ENCODE data around the gene NXPH4. TPM values are rescaled to one million over a fixed set of nuclear protein-coding genes. Genes with fewer than 3 reads are reported as not detected.

NXPH4 gene
- total RNA-seq, 4 donors from 2014 or later = not detected

DNA sequence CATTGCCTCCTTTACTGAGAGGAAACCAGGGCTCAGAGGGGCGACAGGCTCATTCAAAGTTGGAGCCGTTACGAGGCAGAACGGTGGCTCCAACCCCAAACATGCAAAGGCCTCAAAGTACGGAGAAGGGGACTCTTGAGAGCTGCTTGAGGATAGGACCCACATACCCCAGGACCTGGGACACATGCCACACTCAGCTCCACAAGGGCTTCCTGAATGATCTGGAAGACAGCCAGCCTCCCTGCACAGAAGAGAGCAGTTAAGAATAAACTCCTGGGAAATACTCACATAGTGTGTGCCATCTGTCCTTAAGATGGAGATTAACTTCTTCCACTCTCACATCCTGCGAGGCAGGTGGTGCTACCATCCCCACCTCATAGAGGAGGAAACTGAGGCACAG is 26.6 kb upstream of the NXPH4 start:
- no peak overlapping the region for H3K27ac ChIP-seq
- no peak for TF ChIP-seq POLR2A (IDR thresholded peaks at IDR 0.05)
- TF ChIP-seq, protein P1, sequence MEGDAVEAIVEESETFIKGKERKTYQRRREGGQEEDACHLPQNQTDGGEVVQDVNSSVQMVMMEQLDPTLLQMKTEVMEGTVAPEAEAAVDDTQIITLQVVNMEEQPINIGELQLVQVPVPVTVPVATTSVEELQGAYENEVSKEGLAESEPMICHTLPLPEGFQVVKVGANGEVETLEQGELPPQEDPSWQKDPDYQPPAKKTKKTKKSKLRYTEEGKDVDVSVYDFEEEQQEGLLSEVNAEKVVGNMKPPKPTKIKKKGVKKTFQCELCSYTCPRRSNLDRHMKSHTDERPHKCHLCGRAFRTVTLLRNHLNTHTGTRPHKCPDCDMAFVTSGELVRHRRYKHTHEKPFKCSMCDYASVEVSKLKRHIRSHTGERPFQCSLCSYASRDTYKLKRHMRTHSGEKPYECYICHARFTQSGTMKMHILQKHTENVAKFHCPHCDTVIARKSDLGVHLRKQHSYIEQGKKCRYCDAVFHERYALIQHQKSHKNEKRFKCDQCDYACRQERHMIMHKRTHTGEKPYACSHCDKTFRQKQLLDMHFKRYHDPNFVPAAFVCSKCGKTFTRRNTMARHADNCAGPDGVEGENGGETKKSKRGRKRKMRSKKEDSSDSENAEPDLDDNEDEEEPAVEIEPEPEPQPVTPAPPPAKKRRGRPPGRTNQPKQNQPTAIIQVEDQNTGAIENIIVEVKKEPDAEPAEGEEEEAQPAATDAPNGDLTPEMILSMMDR (IDR thresholded peaks at IDR 0.05 in 4 of 5, conservative IDR thresholded peaks at IDR 0.05 in 1 of 5) = no peak
- no peak overlapping the region for H3K4me3 ChIP-seq
- DNase-seq (no peak), ATAC-seq (no peak)
- no peaks in the 10 kb centered on the region for H3K4me1 ChIP-seq
- no peaks in the 10 kb centered on the region for H3K27me3 ChIP-seq
- in situ Hi-C loops (cut with MboI; ENCODE audit: low sequenced_read_pairs in 4 of 4) (no loop called here), intact Hi-C loops (cut with DNase I; ENCODE audit: low total_unique reads) (no loop called here)
- no peaks in the 10 kb centered on the region for H3K36me3 ChIP-seq
- H3K9me3 ChIP-seq = no peaks in the 10 kb centered on the region

GRCh38 chr12:57190821-57191220 is 25.8 kb upstream of the NXPH4 start:
- Histone ChIP-seq H3K27me3 (no peaks in the 10 kb centered on the region), H3K4me3 (no peak overlapping the region), H3K9me3 (no peaks in the 10 kb centered on the region), H3K4me1 (no peaks in the 10 kb centered on the region), H3K36me3 (no peaks in the 10 kb centered on the region), H3K27ac (no peak overlapping the region)
- DNase-seq = no peak
- ATAC-seq = no peak
- intact Hi-C loops (cut with DNase I; ENCODE audit: low total_unique reads) (no loop called here), in situ Hi-C loops (cut with MboI; ENCODE audit: low sequenced_read_pairs in 4 of 4) (no loop called here)
- TF ChIP-seq POLR2A (IDR thresholded peaks at IDR 0.05) = no peak
- TF ChIP-seq, protein P1 (IDR thresholded peaks at IDR 0.05 in 4 of 5, conservative IDR thresholded peaks at IDR 0.05 in 1 of 5) = no peak

DNA sequence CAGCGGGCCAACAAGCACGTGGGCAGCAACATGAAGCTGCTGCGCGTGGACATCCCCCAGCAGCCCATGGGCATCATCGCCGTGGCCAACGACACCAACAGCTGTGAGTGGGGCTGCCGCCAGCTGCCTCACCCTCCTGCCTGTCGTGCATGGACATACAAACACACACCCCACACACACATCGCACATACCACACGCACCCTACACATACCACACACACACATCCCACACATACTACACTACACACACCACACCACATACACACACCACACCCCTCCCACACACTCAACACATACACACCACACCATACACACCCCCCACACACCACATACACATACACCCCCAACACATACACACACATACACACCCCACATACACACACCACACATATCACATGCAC is 25.2 kb upstream of the NXPH4 start:
- no peaks in the 10 kb centered on the region for H3K27me3 ChIP-seq
- intact Hi-C loops (cut with DNase I; ENCODE audit: low total_unique reads) (no loop called here), in situ Hi-C loops (cut with MboI; ENCODE audit: low sequenced_read_pairs in 4 of 4) (no loop called here)
- no peak for ATAC-seq
- H3K27ac ChIP-seq = no peak overlapping the region
- DNase-seq = no peak
- TF ChIP-seq POLR2A (IDR thresholded peaks at IDR 0.05) = no peak
- TF ChIP-seq, protein P1 (IDR thresholded peaks at IDR 0.05 in 4 of 5, conservative IDR thresholded peaks at IDR 0.05 in 1 of 5) = no peak
- H3K9me3 ChIP-seq = no peaks in the 10 kb centered on the region
- H3K4me3 ChIP-seq = no peak overlapping the region
- no peaks in the 10 kb centered on the region for H3K4me1 ChIP-seq
- no peaks in the 10 kb centered on the region for H3K36me3 ChIP-seq

DNA sequence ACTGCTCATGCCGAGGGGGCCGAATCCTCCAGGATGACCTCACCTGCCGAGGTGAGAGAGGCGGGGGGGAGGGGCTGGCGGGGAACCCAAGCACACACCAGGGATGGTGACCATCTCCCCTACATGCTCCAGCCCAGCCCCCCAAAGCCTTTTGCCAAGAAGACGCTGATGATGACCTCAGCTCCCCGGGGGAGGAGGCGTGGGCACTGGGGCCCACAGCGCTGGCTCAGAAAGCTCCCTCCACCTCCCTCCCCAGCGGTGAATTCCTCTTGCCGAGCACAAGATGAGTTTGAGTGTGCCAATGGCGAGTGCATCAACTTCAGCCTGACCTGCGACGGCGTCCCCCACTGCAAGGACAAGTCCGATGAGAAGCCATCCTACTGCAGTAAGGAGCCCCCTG is 23.7 kb upstream of the NXPH4 start:
- in situ Hi-C loops (cut with MboI; ENCODE audit: low sequenced_read_pairs in 4 of 4) = no loop called here
- H3K9me3 ChIP-seq = no peaks in the 10 kb centered on the region
- H3K4me3 ChIP-seq = no peak overlapping the region
- no peaks in the 10 kb centered on the region for H3K36me3 ChIP-seq
- intact Hi-C loops (cut with DNase I; ENCODE audit: low total_unique reads) = no loop called here
- DNase-seq (no peak), ATAC-seq (no peak)
- H3K4me1 ChIP-seq = no peaks in the 10 kb centered on the region
- H3K27ac ChIP-seq = no peak overlapping the region
- H3K27me3 ChIP-seq = no peaks in the 10 kb centered on the region
- TF ChIP-seq, protein P1 (IDR thresholded peaks at IDR 0.05 in 4 of 5, conservative IDR thresholded peaks at IDR 0.05 in 1 of 5) = no peak
- no peak for TF ChIP-seq POLR2A (IDR thresholded peaks at IDR 0.05)

DNA sequence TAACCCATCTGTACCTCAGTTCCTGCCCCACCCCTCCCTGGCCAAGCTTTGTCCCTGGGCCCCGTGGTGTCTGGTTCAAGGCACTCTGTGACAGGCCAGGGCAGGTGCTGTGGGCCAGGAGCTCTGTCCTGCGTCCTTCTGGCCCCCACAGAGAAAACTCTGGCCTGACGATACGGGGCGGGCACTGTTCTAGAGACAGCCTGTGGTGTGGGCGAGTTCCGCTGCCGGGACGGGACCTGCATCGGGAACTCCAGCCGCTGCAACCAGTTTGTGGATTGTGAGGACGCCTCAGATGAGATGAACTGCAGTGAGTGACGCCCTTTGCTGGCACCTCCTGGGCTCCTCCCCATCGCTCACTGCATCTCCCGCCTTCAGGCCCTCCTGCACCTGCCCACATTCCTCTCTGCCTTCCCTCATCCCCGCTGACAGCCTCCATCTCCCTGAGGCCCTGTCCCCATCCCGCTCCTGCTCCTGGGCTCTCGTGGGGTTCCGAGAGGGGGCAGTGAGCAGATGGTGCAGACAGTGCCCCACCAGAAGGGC is 22.8 kb upstream of the NXPH4 start:
- DNase-seq (no peak), ATAC-seq (no peak)

More for the DNA sequence above, 22.8 kb upstream of the NXPH4 start:
- Histone ChIP-seq H3K4me3 (no peak overlapping the region), H3K36me3 (no peaks in the 10 kb centered on the region), H3K9me3 (no peaks in the 10 kb centered on the region), H3K4me1 (no peaks in the 10 kb centered on the region), H3K27me3 (no peaks in the 10 kb centered on the region), H3K27ac (no peak overlapping the region)
- TF ChIP-seq, protein P1 (IDR thresholded peaks at IDR 0.05 in 4 of 5, conservative IDR thresholded peaks at IDR 0.05 in 1 of 5) = no peak
- no peak for TF ChIP-seq POLR2A (IDR thresholded peaks at IDR 0.05)
- intact Hi-C loops (cut with DNase I; ENCODE audit: low total_unique reads) (no loop called here), in situ Hi-C loops (cut with MboI; ENCODE audit: low sequenced_read_pairs in 4 of 4) (no loop called here)

Measured in gastrocnemius medialis (tissue), 4 donors.